Panc1 (cell line): ENCODE results near the gene KRT82. TPM values are rescaled to one million over a fixed set of nuclear protein-coding genes. Genes with fewer than 3 reads are reported as not detected.

Source experiments
- ATAC-seq: fragments of 200-7000 bp; cut with Tn5 transposase; 2 replicates; pipeline ENCODE4 v1.9.1; 2020; ENCODE audit warnings: mild to moderate bottlenecking, moderate library complexity
- BruUV-seq: library from RNA; stranded (reverse); fragments of 400-500 nt; replicated peaks from 2 replicates; lab custom pipeline; 2021; lab: Mats Ljungman, UMichigan
- CTCF ChIA-PET: fragments of 300-600 bp; sonication (Branson Sonifier 250); formaldehyde crosslinking; loops from one replicate; lab custom pipeline; 2022; ENCODE audit warnings: antibody characterized with exemption; lab: Charles Lee
- POLR2A ChIA-PET: fragments of 300-600 bp; sonication (Branson Sonifier 250); formaldehyde crosslinking; loops from one replicate; lab custom pipeline; 2022; ENCODE audit warnings: antibody characterized with exemption; lab: Charles Lee
- DNase-seq: peaks from one replicate; pipeline ENCODE4 v3.0.0-alpha.2; 2010; ENCODE audit warnings: low read depth, low spot score
- H3K27ac ChIP-seq: 2 replicates; pipeline ENCODE4 v1.5.1; 2011; ENCODE audit warnings: mild to moderate bottlenecking, low read length, inconsistent platforms
- H3K27me3 ChIP-seq: fragments of 200-500 bp; sonication (Bioruptor generic); 2 replicates; pipeline ENCODE4 v1.6.0; 2014; ENCODE audit warnings: low read length, inconsistent platforms; ENCODE audit not compliant: control insufficient read depth, insufficient read depth
- H3K36me3 ChIP-seq: fragments of 200-500 bp; sonication (Bioruptor generic); 2 replicates; pipeline ENCODE4 v1.5.1; 2014; ENCODE audit warnings: inconsistent platforms, mild to moderate bottlenecking, low read length, moderate library complexity; ENCODE audit not compliant: control insufficient read depth, insufficient read depth
- H3K4me1 ChIP-seq: 2 replicates; pipeline ENCODE4 v1.5.1; 2011; ENCODE audit warnings: inconsistent platforms, mild to moderate bottlenecking, low read length, moderate library complexity; ENCODE audit not compliant: control insufficient read depth, insufficient read depth
- H3K4me3 ChIP-seq, 2 experiments: 2 replicates each; pipeline ENCODE4 v1.5.1; 2011 to 2012; ENCODE audit warnings: low read depth in 2 of 2, low read length in 2 of 2, mild to moderate bottlenecking in 2 of 2, inconsistent platforms in 1 of 2, moderate library complexity in 1 of 2
- H3K9me3 ChIP-seq: fragments of 200-500 bp; sonication (Bioruptor generic); 2 replicates; pipeline ENCODE4 v1.5.1; 2014; ENCODE audit warnings: low read depth, mild to moderate bottlenecking, inconsistent platforms, low read length, moderate library complexity; ENCODE audit not compliant: control insufficient read depth, insufficient read depth
- POLR2AphosphoS5 ChIP-seq: IDR thresholded peaks from 2 replicates; pipeline ENCODE4 v1.6.1; 2012; ENCODE audit warnings: mild to moderate bottlenecking, low read depth, low read length, moderate library complexity
- SIN3A ChIP-seq: IDR thresholded peaks from 2 replicates; pipeline ENCODE4 v1.6.1; 2012; ENCODE audit warnings: low read depth, mild to moderate bottlenecking, low read length, moderate library complexity, borderline replicate concordance; ENCODE audit not compliant: insufficient read depth
- TCF7L2 ChIP-seq: IDR thresholded peaks from 2 replicates; pipeline ENCODE4 v1.6.1; 2011; ENCODE audit warnings: mild to moderate bottlenecking, low read depth, low read length, inconsistent platforms
- in situ Hi-C: cut with HindIII; loops from 2 replicates; pipeline ENCODE4 v1.10.0; 2016; ENCODE audit warnings: low sequenced_read_pairs, low pct_unique_long_range_greater_than_20kb
- intact Hi-C: fragments of 100-400 bp; cut with micrococcal nuclease; formaldehyde crosslinking; loops from one replicate; pipeline ENCODE4 v1.10.0; 2022; ENCODE audit not compliant: unreplicated experiment
- total RNA-seq: library from RNA; stranded (reverse); gene quantifications from one replicate; pipeline ENCODE4 v1.2.1, GENCODE V29; 2021; ENCODE audit not compliant: unreplicated experiment
- TF ChIP-seq, protein P1 (sequence below), 2 experiments: IDR thresholded peaks; 2 replicates each; pipeline ENCODE4 v1.6.1; 2011 to 2012; ENCODE audit warnings: low read depth in 2 of 2, control low read depth in 1 of 2, low read length in 1 of 2, mild to moderate bottlenecking in 1 of 2, moderate library complexity in 1 of 2; ENCODE audit not compliant: insufficient read depth in 1 of 2
- TF ChIP-seq, protein P2 (sequence below): fragments of 450-650 bp; IDR thresholded peaks from 2 replicates; pipeline ENCODE4 v1.5.1; 2017; ENCODE audit warnings: mild to moderate bottlenecking

KRT82 gene
- total RNA-seq, 1 experiment from 2014 or later, result not detected

GRCh38 chr12:52360106-52360662, 46.0 kb downstream of the KRT82 start:
- TF ChIP-seq, protein P1, sequence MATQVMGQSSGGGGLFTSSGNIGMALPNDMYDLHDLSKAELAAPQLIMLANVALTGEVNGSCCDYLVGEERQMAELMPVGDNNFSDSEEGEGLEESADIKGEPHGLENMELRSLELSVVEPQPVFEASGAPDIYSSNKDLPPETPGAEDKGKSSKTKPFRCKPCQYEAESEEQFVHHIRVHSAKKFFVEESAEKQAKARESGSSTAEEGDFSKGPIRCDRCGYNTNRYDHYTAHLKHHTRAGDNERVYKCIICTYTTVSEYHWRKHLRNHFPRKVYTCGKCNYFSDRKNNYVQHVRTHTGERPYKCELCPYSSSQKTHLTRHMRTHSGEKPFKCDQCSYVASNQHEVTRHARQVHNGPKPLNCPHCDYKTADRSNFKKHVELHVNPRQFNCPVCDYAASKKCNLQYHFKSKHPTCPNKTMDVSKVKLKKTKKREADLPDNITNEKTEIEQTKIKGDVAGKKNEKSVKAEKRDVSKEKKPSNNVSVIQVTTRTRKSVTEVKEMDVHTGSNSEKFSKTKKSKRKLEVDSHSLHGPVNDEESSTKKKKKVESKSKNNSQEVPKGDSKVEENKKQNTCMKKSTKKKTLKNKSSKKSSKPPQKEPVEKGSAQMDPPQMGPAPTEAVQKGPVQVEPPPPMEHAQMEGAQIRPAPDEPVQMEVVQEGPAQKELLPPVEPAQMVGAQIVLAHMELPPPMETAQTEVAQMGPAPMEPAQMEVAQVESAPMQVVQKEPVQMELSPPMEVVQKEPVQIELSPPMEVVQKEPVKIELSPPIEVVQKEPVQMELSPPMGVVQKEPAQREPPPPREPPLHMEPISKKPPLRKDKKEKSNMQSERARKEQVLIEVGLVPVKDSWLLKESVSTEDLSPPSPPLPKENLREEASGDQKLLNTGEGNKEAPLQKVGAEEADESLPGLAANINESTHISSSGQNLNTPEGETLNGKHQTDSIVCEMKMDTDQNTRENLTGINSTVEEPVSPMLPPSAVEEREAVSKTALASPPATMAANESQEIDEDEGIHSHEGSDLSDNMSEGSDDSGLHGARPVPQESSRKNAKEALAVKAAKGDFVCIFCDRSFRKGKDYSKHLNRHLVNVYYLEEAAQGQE (IDR thresholded peaks at IDR 0.05; ENCODE audit: insufficient read depth in 1 of 2, low read depth in 2 of 2, low read length in 1 of 2), result no peak
- TF ChIP-seq, protein P2, sequence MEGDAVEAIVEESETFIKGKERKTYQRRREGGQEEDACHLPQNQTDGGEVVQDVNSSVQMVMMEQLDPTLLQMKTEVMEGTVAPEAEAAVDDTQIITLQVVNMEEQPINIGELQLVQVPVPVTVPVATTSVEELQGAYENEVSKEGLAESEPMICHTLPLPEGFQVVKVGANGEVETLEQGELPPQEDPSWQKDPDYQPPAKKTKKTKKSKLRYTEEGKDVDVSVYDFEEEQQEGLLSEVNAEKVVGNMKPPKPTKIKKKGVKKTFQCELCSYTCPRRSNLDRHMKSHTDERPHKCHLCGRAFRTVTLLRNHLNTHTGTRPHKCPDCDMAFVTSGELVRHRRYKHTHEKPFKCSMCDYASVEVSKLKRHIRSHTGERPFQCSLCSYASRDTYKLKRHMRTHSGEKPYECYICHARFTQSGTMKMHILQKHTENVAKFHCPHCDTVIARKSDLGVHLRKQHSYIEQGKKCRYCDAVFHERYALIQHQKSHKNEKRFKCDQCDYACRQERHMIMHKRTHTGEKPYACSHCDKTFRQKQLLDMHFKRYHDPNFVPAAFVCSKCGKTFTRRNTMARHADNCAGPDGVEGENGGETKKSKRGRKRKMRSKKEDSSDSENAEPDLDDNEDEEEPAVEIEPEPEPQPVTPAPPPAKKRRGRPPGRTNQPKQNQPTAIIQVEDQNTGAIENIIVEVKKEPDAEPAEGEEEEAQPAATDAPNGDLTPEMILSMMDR, result no peak
- TF ChIP-seq POLR2AphosphoS5, result no peak
- TF ChIP-seq SIN3A, result no peak
- no peak for TF ChIP-seq TCF7L2
- DNase-seq (no peak), ATAC-seq (no peak)
- Histone ChIP-seq H3K36me3 (no peaks in the 10 kb centered on the region), H3K27ac (no peak overlapping the region), H3K4me1 (no peaks in the 10 kb centered on the region), H3K4me3 (no peak overlapping the region), H3K27me3 (0 out of 2 replicates have a peak, but pooled peaks cover 2% of the 10 kb centered on the region), H3K9me3 (no peaks in the 10 kb centered on the region)
- BruUV-seq, result no TSS peak
- ChIA-PET POLR2A (interaction anchor here (0.6 kb wide), 1 partner anchor 220 kb away, joined by 9 read pairs; no protein-coding TSS in a partner anchor), CTCF (no interaction called here)
- in situ Hi-C loops (no loop called here), intact Hi-C loops (no loop called here)

DNA sequence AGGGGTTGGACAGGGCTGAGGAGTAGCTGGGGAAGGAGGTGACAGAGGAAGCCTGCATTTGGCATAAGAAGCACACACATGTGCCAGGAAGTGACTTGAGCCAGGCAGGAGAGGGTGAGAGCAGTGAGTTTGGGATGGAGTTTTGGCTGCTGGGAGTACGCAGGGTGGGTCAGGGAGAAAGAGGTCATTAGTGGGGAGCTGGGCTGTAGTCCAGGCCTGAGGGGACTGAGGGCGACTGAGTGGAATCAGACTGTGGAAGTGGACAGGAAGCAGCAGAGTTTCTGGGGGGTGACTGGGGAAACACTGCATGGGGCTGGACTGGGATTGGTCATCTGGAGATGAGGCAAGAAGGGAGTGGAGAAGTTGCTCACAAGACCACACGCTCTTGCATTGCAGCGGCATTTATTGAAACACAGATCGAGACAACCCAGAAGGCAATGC, 46.5 kb downstream of the KRT82 start:
- H3K36me3 ChIP-seq, result no peaks in the 10 kb centered on the region
- in situ Hi-C loops, result no loop called here

More for the DNA sequence above, 46.5 kb downstream of the KRT82 start:
- Histone ChIP-seq H3K4me3 (no peak overlapping the region), H3K9me3 (no peaks in the 10 kb centered on the region), H3K27me3 (0 out of 2 replicates have a peak, but pooled peaks cover 2% of the 10 kb centered on the region), H3K4me1 (no peaks in the 10 kb centered on the region), H3K27ac (no peak overlapping the region)
- intact Hi-C loops, result no loop called here
- ChIA-PET CTCF (no interaction called here), POLR2A (no interaction called here)
- no peak for DNase-seq
- BruUV-seq, result no TSS peak
- no peak for ATAC-seq
- TF ChIP-seq TCF7L2 (no peak), POLR2AphosphoS5 (no peak), SIN3A (no peak)
- TF ChIP-seq, protein P2, result no peak
- TF ChIP-seq, protein P1 (IDR thresholded peaks at IDR 0.05; ENCODE audit: insufficient read depth in 1 of 2, low read depth in 2 of 2, low read length in 1 of 2), result no peak
